Mammary epithelial cell (primary cell): ENCODE measurements around the gene CPNE5.

Experiments used
- EZH2 ChIP-seq: IDR thresholded peaks from 2 replicates; pipeline ENCODE4 v1.6.1; 2012; ENCODE audit warnings: low read length, inconsistent platforms, borderline replicate concordance
- TF ChIP-seq, protein P1 (sequence below), 2 donors: IDR thresholded peaks in 1 of 2; conservative IDR thresholded peaks in 1 of 2; 2 replicates each; pipeline ENCODE4 v1.5.1; 2011 to 2012; ENCODE audit warnings: inconsistent platforms in 2 of 2, low read length in 2 of 2, mild to moderate bottlenecking in 2 of 2, control low read depth in 1 of 2, low read depth in 1 of 2; ENCODE audit not compliant: insufficient read depth in 1 of 2; ENCODE audit errors: extremely low read depth in 1 of 2

- TF ChIP-seq, protein P1, sequence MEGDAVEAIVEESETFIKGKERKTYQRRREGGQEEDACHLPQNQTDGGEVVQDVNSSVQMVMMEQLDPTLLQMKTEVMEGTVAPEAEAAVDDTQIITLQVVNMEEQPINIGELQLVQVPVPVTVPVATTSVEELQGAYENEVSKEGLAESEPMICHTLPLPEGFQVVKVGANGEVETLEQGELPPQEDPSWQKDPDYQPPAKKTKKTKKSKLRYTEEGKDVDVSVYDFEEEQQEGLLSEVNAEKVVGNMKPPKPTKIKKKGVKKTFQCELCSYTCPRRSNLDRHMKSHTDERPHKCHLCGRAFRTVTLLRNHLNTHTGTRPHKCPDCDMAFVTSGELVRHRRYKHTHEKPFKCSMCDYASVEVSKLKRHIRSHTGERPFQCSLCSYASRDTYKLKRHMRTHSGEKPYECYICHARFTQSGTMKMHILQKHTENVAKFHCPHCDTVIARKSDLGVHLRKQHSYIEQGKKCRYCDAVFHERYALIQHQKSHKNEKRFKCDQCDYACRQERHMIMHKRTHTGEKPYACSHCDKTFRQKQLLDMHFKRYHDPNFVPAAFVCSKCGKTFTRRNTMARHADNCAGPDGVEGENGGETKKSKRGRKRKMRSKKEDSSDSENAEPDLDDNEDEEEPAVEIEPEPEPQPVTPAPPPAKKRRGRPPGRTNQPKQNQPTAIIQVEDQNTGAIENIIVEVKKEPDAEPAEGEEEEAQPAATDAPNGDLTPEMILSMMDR (conservative IDR thresholded peaks at IDR 0.05 in 1 of 2, IDR thresholded peaks at IDR 0.05 in 1 of 2; ENCODE audit: extremely low read depth in 1 of 2, insufficient read depth in 1 of 2, low read depth in 1 of 2, low read length in 2 of 2), result no peak
- no peak for TF ChIP-seq EZH2
Observed at GRCh38 chr6:36694616-36695015, 144.6 kb downstream of the CPNE5 start.
